Measurements from ENCODE around the gene LTN1.
"Not testable (repeated sequence)": the region's sequence is repeated elsewhere in the genome, so short reads cannot be mapped to it uniquely, and the experiment has no call there.

Gene LTN1, protein sequence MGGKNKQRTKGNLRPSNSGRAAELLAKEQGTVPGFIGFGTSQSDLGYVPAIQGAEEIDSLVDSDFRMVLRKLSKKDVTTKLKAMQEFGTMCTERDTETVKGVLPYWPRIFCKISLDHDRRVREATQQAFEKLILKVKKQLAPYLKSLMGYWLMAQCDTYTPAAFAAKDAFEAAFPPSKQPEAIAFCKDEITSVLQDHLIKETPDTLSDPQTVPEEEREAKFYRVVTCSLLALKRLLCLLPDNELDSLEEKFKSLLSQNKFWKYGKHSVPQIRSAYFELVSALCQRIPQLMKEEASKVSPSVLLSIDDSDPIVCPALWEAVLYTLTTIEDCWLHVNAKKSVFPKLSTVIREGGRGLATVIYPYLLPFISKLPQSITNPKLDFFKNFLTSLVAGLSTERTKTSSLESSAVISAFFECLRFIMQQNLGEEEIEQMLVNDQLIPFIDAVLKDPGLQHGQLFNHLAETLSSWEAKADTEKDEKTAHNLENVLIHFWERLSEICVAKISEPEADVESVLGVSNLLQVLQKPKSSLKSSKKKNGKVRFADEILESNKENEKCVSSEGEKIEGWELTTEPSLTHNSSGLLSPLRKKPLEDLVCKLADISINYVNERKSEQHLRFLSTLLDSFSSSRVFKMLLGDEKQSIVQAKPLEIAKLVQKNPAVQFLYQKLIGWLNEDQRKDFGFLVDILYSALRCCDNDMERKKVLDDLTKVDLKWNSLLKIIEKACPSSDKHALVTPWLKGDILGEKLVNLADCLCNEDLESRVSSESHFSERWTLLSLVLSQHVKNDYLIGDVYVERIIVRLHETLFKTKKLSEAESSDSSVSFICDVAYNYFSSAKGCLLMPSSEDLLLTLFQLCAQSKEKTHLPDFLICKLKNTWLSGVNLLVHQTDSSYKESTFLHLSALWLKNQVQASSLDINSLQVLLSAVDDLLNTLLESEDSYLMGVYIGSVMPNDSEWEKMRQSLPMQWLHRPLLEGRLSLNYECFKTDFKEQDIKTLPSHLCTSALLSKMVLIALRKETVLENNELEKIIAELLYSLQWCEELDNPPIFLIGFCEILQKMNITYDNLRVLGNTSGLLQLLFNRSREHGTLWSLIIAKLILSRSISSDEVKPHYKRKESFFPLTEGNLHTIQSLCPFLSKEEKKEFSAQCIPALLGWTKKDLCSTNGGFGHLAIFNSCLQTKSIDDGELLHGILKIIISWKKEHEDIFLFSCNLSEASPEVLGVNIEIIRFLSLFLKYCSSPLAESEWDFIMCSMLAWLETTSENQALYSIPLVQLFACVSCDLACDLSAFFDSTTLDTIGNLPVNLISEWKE (N-terminal part only)

DNA sequence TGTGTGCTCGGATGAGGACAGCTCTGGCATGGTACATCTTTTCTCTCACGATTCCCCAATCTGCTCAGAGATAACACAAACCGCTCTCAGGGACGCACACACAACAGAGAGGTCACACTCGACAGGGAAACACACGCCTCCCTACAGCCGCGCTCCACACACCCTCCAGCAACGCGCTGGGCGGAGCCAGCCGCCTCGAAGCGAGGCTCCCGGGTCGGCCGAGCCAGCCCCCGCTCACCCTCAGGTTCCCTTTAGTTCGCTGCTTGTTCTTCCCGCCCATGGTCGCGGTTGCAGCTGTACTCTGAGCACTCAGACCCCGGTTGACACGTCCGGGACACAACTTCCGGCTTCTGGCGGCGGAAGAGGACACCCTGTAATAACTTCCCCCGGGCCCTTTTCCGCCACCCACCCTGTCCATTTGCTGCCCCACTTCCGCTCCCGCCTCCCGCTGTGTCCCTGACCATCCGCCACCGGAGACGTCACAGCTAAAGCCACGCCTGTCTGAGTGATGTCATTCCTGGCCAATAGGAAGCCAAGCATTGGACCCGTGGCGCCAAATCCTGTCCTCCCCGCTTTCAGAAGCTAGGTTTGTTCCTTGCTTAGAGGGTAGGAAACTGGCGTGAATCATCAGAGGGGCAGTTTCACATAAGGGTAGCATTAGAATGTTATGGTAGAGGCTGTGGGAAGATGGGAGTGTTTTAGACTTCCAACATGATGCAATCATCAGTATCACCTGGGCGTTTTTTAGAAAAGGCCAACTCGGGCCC, at the start of gene LTN1:
TSS of gene LTN1 (minus strand) at position 352 of the 767 bp plus-strand sequence. CDS start at position 280, 72 bp downstream.
- DNase-seq (ENCODE audit: low spot score): peak; percentile 100

DNA sequence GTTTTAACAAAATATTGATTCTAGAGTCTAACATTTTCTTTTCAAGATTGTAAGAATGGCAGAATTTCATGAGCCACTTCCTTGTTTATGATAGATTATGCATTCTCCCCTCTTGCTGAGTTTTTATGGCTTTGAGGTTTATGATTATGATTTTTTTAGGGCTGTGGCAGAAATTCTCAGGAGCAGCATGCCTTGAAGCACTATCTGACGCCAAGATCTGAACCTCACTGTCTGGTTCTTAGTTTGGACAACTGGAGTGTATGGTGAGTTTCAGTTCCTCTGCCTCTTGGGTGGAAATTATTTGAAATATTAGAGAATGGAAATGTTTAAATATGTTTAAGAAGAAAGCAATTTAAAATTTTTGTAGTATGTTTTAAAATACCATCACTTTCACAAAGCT, 42.0 kb upstream of the LTN1 start:
- no peak for DNase-seq (ENCODE audit: low spot score)

DNA sequence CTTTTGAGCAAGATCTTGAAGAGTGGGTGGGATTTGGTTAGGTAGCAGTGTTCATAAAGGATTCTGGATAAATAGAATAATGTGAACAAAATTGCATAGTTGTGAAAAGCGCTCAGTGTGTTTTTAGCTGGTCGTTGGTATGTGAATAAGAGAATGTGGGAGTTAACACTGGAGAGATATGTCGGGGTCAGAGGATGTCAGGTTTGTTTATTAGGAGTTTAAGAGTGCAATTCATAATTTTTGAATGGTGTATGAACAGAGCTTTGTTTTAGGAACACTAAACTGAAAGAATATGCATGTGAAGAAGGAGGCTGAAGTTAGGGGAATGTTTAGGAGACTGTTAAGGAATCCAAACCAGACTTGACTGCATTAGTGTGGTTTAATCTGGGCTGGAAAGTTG, 41.2 kb upstream of the LTN1 start:
- no peak for DNase-seq (ENCODE audit: low spot score)

DNA sequence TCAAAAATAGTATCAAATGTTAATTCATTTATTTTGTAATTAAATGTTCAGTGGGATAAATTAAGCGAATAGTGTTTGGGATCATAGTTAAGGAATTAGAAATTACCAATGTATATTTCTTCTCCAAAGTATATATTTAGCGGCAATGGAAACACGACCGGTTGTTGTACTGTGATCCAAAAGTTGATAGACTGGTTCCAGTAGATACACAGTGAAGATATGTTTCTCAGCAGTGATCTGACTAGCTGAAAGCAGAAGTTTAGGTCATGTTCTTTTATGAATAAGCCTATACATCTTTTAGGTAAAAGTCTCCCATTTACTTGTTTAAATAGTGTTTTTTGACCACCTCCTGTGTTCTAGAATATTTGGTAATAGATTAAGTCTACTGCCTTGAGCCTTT, 40.6 kb upstream of the LTN1 start:
- DNase-seq (ENCODE audit: low spot score): no peak

DNA sequence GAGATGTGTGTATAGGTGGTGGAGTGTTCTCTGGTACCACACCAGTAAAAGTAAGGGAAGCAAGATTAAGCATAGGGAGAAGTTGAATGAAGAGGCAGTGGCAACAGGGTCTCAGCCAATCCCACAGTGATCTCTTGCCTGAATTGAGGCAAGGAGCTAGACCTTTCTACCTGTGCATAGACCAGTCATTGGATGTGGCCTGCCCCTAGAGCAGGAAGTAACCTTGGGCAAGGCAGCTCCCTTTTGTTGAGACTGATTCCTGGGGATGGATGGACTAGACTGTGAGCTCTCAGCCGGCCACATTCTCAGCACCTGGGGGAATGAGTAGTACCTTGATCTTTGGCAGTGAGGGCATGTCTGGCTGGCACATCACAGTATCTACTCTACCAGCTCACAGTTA, 38.2 kb upstream of the LTN1 start:
- no peak for DNase-seq (ENCODE audit: low spot score)

DNA sequence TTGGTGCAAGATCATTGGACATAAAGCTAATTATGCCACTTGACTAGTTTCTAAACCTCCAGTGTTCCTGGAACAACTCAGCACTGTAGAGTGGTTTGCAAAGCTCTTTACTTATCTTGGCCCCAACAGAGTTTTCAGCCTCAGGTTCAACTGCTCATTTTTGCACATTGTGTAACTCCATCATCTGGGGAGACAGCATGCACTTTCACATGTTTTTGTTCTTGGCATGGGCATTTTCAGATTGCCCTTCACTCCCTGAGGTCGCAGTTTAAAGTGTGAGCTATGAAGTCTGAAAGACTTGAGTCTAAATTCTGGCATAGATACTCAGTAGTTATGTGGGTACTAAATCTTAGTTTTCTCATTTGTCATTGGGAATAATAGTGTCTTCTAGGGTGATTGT, 36.8 kb upstream of the LTN1 start:
- DNase-seq (ENCODE audit: low spot score): no peak

DNA sequence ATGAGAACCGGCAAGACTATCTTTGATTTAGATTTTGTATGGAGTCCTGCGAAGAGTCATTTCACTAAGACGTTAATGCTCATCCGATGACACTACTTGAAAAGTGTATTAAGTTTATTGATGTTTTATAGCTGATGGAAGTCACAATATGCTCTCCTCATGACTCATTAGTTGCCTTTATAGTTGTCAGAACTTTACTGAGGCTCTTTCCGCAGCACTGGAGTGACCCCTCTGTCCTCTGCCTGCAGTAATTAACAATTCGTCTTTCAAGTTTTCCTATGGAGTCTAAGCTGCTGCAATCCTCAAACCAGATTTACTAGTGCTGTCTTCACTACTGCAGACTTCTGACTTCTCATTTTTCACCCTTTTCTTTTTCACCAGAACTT, 32.6 kb upstream of the LTN1 start:
- DNase-seq (ENCODE audit: low spot score): no peak

DNA sequence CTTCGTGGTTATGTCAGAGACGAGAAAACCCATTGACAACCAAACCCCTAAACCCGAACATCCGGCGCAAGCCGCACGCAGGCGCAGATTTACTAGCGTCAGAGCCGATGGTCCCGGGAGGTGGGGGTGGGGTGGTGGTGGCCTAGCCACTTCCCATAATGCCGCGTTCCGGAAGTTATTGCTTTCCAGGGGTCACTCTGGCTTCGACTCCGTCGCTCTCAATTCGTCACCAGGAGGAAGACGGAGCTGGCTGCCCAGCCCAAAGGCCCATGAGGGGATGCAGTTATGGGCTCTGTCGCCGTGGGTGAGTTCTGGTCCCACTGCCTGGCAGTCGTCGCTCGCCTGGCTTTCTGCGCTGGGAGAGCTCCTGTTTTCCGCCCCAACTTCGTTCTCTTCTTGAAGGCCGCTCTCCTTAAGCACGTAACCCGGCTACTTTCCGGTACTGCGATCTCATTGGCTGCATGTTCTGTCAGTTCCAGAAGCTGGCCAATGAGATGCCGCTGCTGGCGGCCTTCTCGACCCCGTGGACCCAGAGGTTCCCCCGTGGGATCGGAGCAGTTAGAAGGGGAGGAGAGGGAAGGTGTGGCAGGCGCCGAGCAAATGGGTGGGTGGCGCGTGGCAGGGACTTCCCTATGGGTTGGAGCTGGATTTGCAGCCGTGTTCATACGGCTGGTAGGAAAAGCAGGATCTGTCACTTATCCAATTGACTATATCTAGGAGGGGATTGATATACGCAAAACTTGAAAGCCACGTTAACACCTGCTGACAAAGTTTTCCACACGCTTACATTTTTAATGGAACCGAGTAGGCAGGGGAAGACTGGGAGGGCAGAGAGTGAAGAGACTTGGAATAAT, 32.0 kb upstream of the LTN1 start, which contains the start of gene USP16:
TSS of gene USP16 (plus strand) at position 195 of the 854 bp plus-strand sequence. CDS start 3,246 bp downstream, outside the sequence.
- peak; percentile 97 for DNase-seq (ENCODE audit: low spot score)

DNA sequence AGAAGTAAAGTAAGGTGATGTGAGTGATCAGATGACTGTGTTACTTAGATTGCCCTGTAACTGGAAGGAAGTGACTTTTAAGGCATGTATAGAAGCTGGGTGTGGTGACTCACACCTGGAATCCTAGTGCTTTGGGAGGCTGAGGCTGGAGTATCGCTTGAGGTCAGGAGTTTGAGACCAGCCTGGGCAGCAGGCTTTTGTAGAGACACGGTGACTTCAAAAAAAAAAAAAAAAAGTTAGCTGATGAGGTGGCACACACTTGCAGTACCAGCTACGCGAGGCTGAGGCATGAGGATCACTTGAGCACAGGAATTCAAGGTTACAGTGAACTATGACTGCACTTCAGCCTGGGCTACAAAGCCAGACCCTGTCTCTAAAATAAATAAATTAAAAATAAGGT, 29.5 kb upstream of the LTN1 start:
- DNase-seq (ENCODE audit: low spot score): no peak

DNA sequence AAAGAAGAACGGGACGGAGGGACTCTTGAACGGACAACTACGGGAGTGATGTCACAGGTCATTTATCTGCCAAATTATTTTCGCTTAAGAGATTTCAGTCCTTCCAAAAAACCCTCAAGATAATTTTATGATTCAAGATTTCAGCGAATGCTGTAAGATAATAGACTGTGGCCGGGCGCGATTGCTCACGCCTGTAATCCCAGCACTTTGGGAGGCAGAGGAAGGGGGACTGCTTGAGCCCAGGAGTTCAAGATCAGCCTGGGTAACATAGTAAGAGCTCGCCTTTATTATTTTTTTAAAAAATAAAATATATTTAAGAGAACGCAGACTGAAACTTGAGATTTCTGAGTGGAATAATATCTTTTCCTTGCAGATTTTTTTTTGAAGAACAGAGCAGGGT, 25.9 kb upstream of the LTN1 start:
- no peak for DNase-seq (ENCODE audit: low spot score)

DNA sequence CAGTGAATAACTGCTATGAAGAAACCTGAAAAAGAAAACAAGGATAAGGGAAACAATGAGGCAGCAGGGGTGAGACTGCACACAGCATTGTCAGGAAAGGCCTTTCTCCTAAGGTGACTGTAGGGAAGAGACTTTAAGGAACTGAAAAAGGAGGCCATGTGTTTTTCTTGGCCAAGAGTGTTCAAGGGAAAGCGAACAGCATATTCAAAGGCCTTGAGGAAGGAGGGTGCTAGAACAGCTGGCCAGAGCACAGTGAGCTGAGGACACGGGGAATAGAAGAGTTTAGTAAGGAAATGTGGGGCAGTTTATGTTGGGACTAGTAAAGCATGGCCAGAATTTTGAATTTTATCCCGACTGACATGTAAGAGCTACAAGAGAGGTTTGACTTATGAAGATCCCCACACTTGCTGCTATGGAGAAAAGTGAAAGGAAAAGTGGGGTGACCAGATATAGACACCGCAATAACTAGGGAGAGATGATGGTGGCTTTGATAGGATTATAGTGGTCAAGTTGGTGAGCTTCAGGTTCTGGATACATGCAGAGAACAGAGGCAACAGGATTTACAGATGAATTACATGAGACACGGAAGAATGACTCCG, 25.1 kb upstream of the LTN1 start:
- no peak for DNase-seq (ENCODE audit: low spot score)

DNA sequence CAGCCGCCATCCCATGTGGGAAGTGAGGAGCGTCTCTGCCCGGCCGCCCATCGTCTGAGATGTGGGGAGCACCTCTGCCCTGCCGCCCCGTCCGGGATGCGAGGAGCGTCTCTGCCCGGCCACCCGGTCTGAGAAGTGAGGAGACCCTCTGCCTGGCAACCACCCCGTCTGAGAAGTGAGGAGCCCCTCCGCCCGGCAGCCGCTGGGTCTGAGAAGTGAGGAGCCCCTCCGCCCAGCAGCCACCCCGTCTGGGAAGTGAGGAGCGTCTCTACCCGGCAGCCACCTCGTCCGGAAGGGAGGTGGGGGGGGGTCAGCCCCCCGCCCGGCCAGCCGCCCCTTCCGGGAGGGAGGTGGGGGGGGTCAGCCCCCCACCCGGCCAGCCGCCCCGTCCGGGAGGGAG, 18.6 kb upstream of the LTN1 start:
- not testable (repeated sequence) for DNase-seq (ENCODE audit: low spot score)

DNA sequence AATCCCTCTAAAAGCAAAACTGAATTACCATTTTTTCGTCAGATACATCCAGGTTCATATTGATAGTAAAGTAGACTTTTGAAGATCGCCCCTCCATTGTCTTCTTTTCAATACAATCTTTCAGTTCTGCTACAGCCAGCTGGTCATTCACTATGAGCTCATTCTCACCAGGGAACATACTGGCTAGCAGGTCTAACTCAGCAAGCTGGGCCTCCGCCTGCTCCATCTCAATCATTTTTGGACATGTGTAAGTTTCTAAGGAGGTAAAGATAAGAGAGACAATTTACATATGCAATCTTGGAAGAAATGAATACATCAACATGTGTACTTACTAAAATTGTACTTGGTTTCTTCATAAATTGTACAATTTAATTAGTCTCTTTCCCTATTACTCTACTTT, 15.7 kb upstream of the LTN1 start:
- DNase-seq (ENCODE audit: low spot score): no peak

DNA sequence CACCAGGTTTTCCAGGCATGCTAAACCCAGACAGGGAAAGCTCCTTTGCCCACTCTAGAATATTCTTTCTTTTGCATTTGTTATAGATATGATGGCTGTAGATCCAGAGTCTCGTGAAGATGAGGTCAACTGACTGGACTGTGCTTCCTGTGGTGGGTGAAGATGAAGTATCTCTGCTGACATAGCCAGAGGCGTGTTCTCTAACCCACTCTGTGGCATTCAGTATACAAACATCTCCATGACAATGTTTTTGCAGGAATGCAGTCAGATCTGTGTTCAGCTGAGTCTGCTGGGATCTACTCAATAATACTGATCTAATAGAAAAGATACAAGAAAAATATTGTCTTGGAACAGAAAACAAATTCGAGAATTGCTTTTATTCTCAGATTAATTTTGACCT, 15.1 kb upstream of the LTN1 start:
- DNase-seq (ENCODE audit: low spot score): no peak

DNA sequence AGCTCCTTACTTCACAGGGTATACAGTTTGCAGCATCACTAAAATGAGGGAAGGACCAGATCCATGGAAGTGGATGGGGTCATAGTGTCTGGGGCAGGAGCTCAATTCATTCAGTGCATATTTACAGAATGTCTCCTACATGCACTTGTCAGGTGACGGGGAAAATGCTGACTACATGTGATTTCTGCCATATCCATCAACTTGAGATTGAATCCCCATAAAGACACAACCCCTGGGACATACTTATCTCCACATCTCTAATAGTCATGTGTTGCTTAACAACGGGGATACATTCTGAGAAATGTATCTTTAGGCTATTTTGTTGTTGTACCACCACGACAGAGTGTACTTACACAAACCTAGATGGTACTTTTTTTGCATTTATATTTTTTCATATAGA, 14.5 kb upstream of the LTN1 start:
- no peak for DNase-seq (ENCODE audit: low spot score)

DNA sequence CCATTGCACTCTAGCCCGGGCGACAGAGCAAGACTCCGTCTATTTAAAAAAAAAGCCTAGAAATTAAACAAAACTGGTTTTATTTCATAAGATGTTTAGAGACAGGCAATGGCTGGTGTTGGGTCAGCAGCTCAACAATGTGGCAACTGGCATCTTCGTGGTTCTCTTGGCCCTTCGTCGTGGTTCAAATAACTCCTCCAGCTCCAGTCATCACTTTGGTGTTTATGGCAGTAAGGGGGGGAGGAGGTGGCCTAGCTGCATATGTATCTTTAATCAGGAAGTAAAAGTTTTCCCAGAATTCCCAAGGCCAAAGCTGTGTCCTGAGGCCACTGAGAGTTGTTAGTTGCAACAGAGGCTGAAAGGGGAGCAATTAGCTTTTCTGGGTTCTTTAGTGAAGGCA, 13.0 kb upstream of the LTN1 start:
- no peak for DNase-seq (ENCODE audit: low spot score)

DNA sequence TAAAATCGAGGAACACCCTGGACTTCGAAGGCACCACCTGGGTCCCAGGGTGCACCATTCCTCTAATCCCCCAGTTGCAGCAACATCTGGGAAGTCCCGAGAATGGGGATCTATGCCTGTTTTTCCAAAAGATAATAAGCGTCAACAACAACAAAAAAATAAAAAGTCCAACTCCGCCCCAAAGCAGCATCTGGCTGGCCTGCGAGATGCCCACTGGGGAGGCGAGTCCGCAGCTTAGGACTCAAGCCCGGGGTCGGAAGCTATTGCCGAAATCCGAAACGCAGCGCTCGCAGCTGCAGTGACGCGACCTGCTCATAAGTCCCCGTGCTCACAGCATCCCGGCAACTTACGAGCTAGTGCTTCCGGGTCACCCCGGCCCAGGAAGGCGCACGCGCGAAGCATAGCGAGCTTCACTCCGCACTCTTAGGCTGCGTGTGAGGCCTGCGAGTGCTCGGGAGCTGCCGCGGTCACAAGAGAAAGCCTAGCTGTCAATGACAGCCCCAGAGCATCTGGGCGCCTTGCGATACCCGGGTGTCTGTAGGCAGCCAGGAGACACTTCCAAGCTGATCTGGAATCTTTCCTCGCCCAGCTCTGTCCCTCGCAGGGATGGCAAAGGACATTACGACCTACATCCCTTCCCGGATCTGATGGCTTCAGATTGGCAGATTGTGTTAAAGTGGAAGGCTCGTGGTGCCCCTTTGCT, 9.9 kb upstream of the LTN1 start:
- DNase-seq (ENCODE audit: low spot score): peak; percentile 98

DNA sequence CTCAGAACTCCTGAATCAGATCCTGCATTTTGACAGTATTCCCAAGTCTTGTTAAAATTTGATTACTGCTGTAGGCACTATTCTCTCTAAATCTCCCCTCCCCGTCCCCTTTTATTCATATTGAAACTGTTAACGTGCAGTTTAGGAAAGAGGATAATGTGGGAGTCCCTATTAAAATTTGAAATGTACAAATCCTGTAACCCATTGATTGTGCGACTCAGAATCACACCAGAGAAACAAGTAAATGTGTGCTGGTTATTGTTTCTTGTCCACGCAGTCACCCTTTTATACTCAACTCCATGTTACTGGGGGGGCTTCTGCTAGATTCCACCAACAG, 584 bp upstream of the LTN1 start:
- no peak for DNase-seq (ENCODE audit: low spot score)

DNA sequence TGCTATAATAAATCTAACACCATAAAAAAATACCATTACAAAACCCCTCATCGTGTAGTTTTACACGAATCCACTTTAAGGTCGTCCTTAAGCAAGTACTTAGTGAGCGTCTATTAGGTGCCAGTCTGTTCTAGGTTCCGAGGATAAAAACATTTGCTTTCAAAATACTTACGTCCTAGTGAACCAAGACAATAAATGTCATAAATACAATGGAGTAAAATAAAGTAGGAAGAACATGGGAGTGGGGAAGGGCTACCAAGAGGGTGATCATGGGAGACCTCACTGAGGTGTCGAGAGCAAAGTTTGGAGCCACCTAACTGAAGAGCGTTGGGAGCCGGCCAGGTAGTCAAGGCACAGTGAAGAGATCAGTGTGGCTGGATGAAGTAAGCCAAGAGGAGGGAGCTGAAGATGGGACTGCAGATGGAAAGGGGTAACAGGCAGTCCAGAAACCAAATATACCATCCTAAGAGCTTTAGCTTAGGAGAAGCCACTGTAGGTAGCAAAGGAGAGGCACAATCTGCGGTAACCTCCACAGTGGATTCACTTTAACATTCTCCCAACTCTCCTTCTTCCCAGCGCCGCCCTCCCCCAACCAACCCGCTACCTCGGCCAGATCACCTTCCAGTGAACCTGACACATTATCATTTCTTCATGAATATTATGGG, 684 bp downstream of the LTN1 start:
- DNase-seq (ENCODE audit: low spot score): no peak

All from Ammon's horn (tissue), 1 donor.